ENCODE measurements around the gene ZNF343.

Gene ZNF343

DNA sequence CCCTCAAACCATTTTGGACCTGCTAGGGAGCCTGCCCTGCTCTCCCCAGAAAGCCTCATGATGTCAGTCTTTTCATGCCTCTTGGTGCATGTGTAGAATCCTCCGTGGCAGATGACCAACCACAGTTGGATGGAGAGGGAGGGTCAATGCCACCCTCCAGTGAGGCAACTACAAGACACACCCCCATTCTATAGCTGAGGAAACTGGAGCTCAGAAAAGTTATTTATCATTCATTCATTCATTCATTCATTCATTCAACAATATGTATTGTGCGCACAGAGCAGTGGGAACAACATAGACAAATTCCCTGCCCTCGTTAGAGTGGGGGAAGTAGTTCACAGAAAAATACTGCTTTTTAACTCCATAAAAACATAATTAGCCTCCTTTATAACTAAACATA is 54.9 kb downstream of the ZNF343 start:
- no peaks in the 10 kb centered on the region for H4K20me1 ChIP-seq (ENCODE audit: insufficient read depth, low read length, poor library complexity, severe bottlenecking)
- 0 out of 2 replicates have a peak, but pooled peaks cover 6% of the 10 kb centered on the region for H3F3A ChIP-seq (ENCODE audit: low read depth)
- no peaks in the 10 kb centered on the region for H3K27me3 ChIP-seq (ENCODE audit: insufficient read depth, low read length, poor library complexity, severe bottlenecking)
- H3K4me1 ChIP-seq (ENCODE audit: insufficient read depth, low read length, poor library complexity, severe bottlenecking) = no peaks in the 10 kb centered on the region
- peaks cover 6% of the 10 kb centered on the region; the same call in 1 of the 2 replicates for H3K36me3 ChIP-seq (ENCODE audit: insufficient read depth, low read length)
- no peaks in the 10 kb centered on the region for H3K9me3 ChIP-seq (ENCODE audit: insufficient read depth, low read depth, low read length)
- H3K4me3 ChIP-seq (ENCODE audit: low read length, poor library complexity, severe bottlenecking) = no peak overlapping the region
- no peaks in the 10 kb centered on the region for H3K79me2 ChIP-seq (ENCODE audit: insufficient read depth, low read length)
- H3K4me2 ChIP-seq (ENCODE audit: low read depth, low read length, poor library complexity, severe bottlenecking) = no peak overlapping the region
- H3K9me2 ChIP-seq (replicated peaks; ENCODE audit: low read depth, low read length) = no peaks in the 10 kb centered on the region
- H3K9ac ChIP-seq (ENCODE audit: low read depth, low read length, poor library complexity, severe bottlenecking) = no peak overlapping the region
- no peak for TF ChIP-seq CTCF (conservative IDR thresholded peaks at IDR 0.05; ENCODE audit: low read length)
- no peak for TF ChIP-seq EZH2phosphoT487 (IDR thresholded peaks at IDR 0.05; ENCODE audit: borderline replicate concordance)
- no peak overlapping the region for H2AFZ ChIP-seq (ENCODE audit: low read length)

DNA sequence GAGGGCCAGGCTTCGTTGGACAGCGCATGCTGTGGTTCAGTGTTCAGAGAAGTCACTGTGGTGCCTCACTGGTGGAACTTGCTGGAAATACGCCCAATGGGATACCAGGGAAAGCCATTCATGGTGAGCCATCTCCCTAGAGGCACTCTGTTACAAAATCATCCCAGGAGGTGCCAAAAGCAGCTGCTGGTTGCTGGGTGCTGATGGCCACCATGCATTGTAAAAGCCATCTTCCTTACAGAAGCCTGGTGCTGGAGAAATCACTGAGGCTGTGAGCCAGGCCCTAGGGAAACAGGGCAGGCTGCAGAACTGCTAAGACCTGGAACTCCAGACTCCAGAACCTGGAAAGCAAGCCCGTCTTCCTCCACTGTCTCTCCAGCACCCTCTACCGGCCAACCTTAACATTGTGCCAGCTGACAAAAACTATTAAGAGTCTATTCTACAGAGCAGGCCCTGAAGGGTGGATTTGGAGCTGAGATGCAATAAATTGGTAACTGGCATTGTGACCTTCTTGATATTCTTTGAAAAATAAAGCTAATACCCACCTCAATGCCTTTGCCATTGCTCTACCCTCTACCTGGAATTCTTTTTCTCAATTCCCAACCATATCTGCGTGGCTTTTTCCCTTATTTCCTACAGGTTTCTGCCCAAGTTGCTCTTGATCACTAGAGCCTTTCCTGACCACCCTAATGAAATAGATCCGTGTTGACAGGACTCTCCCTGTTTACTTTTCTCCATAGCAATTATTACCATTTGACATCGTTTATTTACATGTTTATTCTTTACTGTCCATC is 56.6 kb downstream of the ZNF343 start:
- Histone ChIP-seq H3K4me2 (ENCODE audit: low read depth, low read length, poor library complexity, severe bottlenecking) (no peak overlapping the region), H3K4me1 (ENCODE audit: insufficient read depth, low read length, poor library complexity, severe bottlenecking) (no peaks in the 10 kb centered on the region)

GRCh38 chr20:2451422-2451821 is 57.3 kb downstream of the ZNF343 start:
- Histone ChIP-seq H3K4me1 (ENCODE audit: insufficient read depth, low read length, poor library complexity, severe bottlenecking) (no peaks in the 10 kb centered on the region), H3K36me3 (ENCODE audit: insufficient read depth, low read length) (no peaks in the 10 kb centered on the region), H3K9ac (ENCODE audit: low read depth, low read length, poor library complexity, severe bottlenecking) (no peak overlapping the region), H3K79me2 (ENCODE audit: insufficient read depth, low read length) (no peaks in the 10 kb centered on the region), H4K20me1 (ENCODE audit: insufficient read depth, low read length, poor library complexity, severe bottlenecking) (no peaks in the 10 kb centered on the region), H3K9me3 (ENCODE audit: insufficient read depth, low read depth, low read length) (no peaks in the 10 kb centered on the region), H3K4me2 (ENCODE audit: low read depth, low read length, poor library complexity, severe bottlenecking) (no peak overlapping the region), H3K4me3 (ENCODE audit: low read length, poor library complexity, severe bottlenecking) (no peak overlapping the region), H2AFZ (ENCODE audit: low read length) (no peak overlapping the region), H3K27me3 (ENCODE audit: insufficient read depth, low read length, poor library complexity, severe bottlenecking) (no peaks in the 10 kb centered on the region), H3K9me2 (replicated peaks; ENCODE audit: low read depth, low read length) (no peaks in the 10 kb centered on the region), H3F3A (ENCODE audit: low read depth) (no peaks in the 10 kb centered on the region)
- TF ChIP-seq EZH2phosphoT487 (IDR thresholded peaks at IDR 0.05; ENCODE audit: borderline replicate concordance) (no peak), CTCF (conservative IDR thresholded peaks at IDR 0.05; ENCODE audit: low read length) (no peak)

More for the DNA sequence above, 56.6 kb downstream of the ZNF343 start:
- Histone ChIP-seq H3K4me3 (ENCODE audit: low read length, poor library complexity, severe bottlenecking) (no peak overlapping the region), H3K36me3 (ENCODE audit: insufficient read depth, low read length) (no peaks in the 10 kb centered on the region), H3K9me3 (ENCODE audit: insufficient read depth, low read depth, low read length) (no peaks in the 10 kb centered on the region), H3K79me2 (ENCODE audit: insufficient read depth, low read length) (no peaks in the 10 kb centered on the region), H2AFZ (ENCODE audit: low read length) (no peak overlapping the region), H3F3A (ENCODE audit: low read depth) (no peaks in the 10 kb centered on the region), H4K20me1 (ENCODE audit: insufficient read depth, low read length, poor library complexity, severe bottlenecking) (no peaks in the 10 kb centered on the region), H3K27me3 (ENCODE audit: insufficient read depth, low read length, poor library complexity, severe bottlenecking) (no peaks in the 10 kb centered on the region), H3K9ac (ENCODE audit: low read depth, low read length, poor library complexity, severe bottlenecking) (no peak overlapping the region), H3K9me2 (replicated peaks; ENCODE audit: low read depth, low read length) (no peaks in the 10 kb centered on the region)
- TF ChIP-seq CTCF (conservative IDR thresholded peaks at IDR 0.05; ENCODE audit: low read length) (peak; percentile 94), EZH2phosphoT487 (IDR thresholded peaks at IDR 0.05; ENCODE audit: borderline replicate concordance) (no peak)
